ENCODE measurements around the gene SUMF1. TPM values are rescaled to one million over a fixed set of nuclear protein-coding genes. Genes with fewer than 3 reads are reported as not detected.

SUMF1 gene
- 25.8 and 27.2 TPM in 2 replicates for polyA plus RNA-seq (2014; cell fraction: cytosol; rRNA removed)
- polyA plus RNA-seq (2014; cell fraction: nucleus; rRNA removed), result 12.5 and 13.7 TPM in 2 replicates

- peak; percentile 88 for DNase-seq (ENCODE audit: low spot score)
These were observed at the start of gene SUMF1 for GRCh38 chr3:4466741-4467521. Gene SUMF1, minus strand, starts transcription at chr3:4467269. Its CDS starts 24 bp downstream, at chr3:4467245.

GRCh38 chr3:4515916-4516579, 49.0 kb upstream of the SUMF1 start:
- no peak for DNase-seq (ENCODE audit: low spot score)

- DNase-seq (ENCODE audit: low spot score), result no peak
These were observed 47.8 kb upstream of the SUMF1 start for GRCh38 chr3:4514916-4515315.

GRCh38 chr3:4514321-4514720, 47.3 kb upstream of the SUMF1 start:
- DNase-seq (ENCODE audit: low spot score), result peak; percentile 83

GRCh38 chr3:4512895-4513616, 46.0 kb upstream of the SUMF1 start:
- DNase-seq (ENCODE audit: low spot score), result peak; percentile 99

- peak; percentile 61 for DNase-seq (ENCODE audit: low spot score)
These were observed 44.6 kb upstream of the SUMF1 start for GRCh38 chr3:4511491-4512262.

- no peak for DNase-seq (ENCODE audit: low spot score)
These were observed 43.1 kb upstream of the SUMF1 start for GRCh38 chr3:4509983-4510755.

- DNase-seq (ENCODE audit: low spot score), result no peak
These were observed 42.0 kb upstream of the SUMF1 start for GRCh38 chr3:4509043-4509442.

- no peak for DNase-seq (ENCODE audit: low spot score)
These were observed 41.2 kb upstream of the SUMF1 start for GRCh38 chr3:4508048-4508981.

- DNase-seq (ENCODE audit: low spot score), result peak; percentile 50
These were observed 40.0 kb upstream of the SUMF1 start for GRCh38 chr3:4507024-4507596.

GRCh38 chr3:4506559-4507023, 39.5 kb upstream of the SUMF1 start:
- DNase-seq (ENCODE audit: low spot score), result no peak

GRCh38 chr3:4505688-4506558, 38.9 kb upstream of the SUMF1 start:
- DNase-seq (ENCODE audit: low spot score), result no peak

- peak; percentile 88 for DNase-seq (ENCODE audit: low spot score)
These were observed 37.5 kb upstream of the SUMF1 start for GRCh38 chr3:4504340-4505261.

- no peak for DNase-seq (ENCODE audit: low spot score)
These were observed 36.0 kb upstream of the SUMF1 start for GRCh38 chr3:4503050-4503449.

- DNase-seq (ENCODE audit: low spot score), result no peak
These were observed 34.9 kb upstream of the SUMF1 start for GRCh38 chr3:4501927-4502326.

- no peak for DNase-seq (ENCODE audit: low spot score)
These were observed 34.4 kb upstream of the SUMF1 start for GRCh38 chr3:4501437-4501836.

GRCh38 chr3:4498446-4498845, 31.4 kb upstream of the SUMF1 start:
- no peak for DNase-seq (ENCODE audit: low spot score)
